HG02870 (cell line): ENCODE results near the gene CALM3.
"Not testable (repeated sequence)": the region's sequence is repeated elsewhere in the genome, so short reads cannot be mapped to it uniquely, and the experiment has no call there.

Experiments
- ATAC-seq: cut with Tn5 transposase; IDR thresholded peaks from one replicate; pipeline ENCODE4 v1.9.1; 2021; ENCODE audit warnings: mild to moderate bottlenecking, moderate library complexity; ENCODE audit not compliant: unreplicated experiment

Gene CALM3

DNA sequence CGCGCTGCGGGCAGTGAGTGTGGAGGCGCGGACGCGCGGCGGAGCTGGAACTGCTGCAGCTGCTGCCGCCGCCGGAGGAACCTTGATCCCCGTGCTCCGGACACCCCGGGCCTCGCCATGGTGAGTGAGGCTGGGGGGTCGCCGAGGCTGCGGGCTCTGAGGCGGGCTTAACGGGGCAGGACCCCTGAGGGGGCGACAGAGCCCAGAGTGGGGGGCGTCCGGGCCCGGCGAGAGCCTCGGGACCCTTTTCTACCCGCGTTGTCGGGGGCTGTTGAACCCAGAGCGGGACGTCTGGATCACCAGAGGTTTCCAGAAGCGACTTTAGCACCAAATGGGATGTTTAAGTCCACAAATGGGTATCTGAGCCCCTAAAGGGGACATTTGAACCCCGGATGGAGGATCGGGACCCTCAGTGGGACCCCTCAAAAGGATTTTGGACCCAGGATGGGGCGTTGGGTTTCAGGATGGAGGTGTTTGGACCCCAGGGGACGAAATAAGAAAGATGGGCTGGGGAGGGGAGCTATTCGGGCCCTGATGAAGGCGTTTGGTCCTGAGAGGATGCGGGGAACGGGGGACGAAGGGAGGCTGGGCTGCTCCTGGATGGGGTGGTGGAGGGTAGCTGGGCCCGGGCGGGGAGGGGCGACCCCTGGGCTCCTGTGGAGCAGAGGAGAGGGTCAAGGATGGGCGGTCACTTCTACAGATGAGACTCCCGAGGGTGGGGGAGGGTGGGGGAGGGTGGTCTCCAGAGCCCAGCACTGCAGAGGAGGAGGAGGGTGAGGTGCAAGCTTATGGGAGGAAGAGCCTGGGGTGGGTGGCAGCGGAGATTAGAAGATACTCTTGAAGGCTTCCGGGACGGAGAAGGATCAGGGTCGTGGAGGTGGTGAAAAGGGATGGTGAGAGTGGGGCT, at the start of gene CALM3:
Gene CALM3 (plus strand): TSS at position 13 of the 907 bp plus-strand sequence. CDS start 105 bp downstream, at position 118.
- ATAC-seq = no peak

DNA sequence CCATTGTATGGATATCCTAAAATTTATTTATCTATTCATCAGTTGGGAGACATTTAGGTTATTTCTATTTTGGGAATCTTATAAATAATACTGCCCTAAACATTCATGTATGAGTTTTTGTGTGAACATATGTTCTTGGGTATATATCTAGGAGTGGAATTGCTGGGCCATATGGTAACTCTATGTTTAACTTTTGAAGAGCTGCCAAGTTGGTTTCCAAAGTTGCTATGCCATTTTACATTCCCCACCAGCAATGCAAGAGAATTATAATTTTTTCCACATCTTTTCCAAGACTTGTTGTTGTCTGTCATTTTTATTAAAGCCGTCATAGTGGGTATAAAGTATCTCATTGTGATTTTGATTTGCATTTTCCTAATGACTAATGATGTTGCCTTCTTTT, 48.2 kb upstream of the CALM3 start:
- ATAC-seq = no peak

DNA sequence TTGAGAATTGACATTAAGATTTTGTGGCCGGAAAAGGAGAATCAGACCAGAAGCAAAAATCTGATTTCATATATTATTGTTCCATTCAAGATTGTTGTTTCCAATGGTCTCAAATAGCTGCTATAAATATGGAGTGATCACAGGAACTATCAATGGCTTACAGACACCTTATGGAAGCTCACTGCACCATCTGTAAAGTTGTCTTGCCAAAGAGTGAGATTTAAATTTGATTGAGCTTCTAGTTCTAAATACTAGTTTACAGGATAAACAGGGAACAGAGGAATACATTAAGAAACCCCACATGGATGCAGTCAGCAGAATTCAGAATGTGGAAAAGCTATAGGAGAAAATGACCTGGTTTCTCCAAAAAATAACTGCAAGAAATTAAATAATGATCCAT, 47.0 kb upstream of the CALM3 start:
- no peak for ATAC-seq

DNA sequence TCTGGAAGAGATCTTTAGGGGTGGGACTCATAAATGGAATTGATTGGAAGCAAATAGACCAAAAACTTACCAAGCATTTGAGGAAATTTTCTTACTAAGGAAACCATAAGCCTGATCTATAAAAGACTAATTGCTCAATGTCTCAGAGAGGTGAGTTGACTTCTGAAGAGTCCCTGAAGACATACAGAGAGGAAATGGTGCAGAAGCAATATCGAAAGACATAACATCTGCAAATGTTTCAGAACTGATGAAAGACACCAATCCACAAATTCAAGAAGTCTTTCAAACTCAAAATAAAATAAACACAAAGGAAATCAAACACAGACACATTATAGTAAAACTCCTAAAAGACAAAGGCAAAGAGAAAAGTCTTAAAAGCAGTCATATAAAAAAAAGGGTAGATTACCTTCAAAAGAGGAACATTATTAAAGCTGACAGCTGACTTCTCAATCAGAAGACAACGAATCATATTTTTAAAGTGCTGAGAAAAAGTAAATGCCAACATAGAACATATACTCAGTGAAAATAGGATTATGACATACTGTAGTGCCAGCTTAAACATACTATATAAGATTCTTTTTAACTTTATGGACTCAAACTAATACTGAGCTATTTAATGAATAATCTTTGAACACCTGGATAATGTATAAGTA, 45.4 kb upstream of the CALM3 start:
- no peak for ATAC-seq

DNA sequence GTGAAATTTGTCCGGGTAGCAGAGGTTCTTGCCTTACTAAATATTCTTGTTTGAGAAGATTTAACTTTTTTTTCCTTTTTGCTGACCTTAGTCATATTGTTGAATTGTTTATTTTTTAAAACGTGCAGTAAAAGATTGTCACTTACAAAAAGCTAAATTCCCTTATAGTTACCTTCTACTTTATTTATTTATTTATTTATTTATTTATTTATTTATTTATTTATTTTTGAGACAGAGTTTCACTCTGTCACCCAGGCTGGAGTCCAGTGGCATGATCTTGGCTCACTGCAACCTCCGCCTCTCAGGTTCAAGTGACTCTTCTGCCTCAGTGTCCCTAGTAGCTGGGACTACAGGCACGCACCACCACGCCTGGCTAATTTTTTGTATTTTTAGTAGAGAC, 44.7 kb upstream of the CALM3 start:
- ATAC-seq = not testable (repeated sequence)

DNA sequence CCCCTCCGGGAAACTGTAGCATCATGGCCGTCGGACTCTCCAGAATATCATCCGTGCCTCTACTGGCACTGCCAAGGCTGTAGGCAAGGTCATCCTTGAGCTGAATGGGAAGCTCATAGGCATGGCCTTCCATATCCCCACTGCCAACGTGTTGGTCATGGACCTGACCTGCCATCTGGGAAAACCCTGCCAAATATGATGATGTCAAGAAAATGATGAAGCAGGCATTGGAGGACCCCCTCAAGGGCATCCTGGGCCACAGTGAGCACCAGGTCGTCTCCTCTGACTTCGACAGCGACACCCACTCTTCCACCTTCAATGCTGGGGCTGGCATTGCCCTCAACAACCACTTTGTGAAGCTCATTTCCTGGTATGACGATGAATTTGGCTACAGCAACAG, 41.9 kb upstream of the CALM3 start:
- no peak for ATAC-seq

DNA sequence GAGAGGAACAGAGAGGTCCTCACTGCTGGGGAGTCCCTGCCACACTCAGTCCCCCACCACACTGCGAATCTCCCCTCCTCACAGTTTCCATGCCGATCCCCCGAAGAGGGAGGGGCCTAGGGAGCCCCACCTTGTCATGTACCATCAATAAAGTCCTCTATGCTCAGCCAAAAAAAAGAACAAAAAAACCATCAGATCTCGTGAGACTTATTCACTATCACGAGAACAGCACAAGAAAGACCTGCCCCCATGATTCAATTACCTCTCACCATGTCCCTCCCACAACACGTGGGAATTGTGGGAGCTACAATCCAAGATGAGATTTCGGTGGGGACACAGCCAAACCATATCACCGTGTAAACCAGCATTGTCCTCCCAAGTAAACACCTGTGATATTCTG, 41.5 kb upstream of the CALM3 start:
- ATAC-seq = not testable (repeated sequence)

DNA sequence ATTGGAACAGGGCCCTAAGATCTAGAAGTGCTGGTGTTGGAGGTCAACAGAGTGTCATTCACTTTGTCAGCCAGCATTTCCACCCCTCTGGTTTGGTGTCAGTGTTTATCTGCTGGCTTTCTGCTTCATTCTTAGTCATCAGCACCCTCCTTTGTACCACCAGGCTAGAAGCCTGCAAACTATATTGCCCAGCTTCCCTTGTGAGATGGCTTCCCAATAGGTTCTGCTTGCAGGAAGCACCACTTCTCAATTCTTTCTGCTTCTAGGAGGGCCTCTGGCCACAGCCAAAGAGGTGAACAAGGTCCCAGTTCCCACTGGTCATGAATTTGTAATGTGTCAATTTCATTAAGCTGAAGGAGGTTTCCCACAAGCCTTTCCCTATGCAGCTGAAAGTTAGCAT, 36.4 kb upstream of the CALM3 start:
- ATAC-seq = no peak

DNA sequence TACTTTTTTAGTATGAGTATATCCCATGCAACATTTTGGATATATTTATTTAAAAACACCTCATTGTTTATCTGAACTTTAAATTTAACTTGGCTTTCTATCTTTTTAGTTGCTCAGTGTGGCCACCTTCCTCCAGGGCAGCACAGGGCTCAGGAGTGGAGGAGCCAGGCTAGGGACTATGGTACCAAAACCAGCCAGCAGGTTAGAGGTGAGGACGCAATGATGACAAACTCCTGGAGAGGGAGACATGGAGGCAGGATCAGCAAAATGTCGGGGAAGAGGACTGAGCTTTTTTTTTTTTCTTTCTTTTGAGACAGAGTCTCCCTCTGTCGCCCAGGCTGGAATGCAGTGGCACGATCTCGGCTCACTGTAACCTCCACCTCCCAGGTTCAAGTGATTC, 29.6 kb upstream of the CALM3 start:
- no peak for ATAC-seq

DNA sequence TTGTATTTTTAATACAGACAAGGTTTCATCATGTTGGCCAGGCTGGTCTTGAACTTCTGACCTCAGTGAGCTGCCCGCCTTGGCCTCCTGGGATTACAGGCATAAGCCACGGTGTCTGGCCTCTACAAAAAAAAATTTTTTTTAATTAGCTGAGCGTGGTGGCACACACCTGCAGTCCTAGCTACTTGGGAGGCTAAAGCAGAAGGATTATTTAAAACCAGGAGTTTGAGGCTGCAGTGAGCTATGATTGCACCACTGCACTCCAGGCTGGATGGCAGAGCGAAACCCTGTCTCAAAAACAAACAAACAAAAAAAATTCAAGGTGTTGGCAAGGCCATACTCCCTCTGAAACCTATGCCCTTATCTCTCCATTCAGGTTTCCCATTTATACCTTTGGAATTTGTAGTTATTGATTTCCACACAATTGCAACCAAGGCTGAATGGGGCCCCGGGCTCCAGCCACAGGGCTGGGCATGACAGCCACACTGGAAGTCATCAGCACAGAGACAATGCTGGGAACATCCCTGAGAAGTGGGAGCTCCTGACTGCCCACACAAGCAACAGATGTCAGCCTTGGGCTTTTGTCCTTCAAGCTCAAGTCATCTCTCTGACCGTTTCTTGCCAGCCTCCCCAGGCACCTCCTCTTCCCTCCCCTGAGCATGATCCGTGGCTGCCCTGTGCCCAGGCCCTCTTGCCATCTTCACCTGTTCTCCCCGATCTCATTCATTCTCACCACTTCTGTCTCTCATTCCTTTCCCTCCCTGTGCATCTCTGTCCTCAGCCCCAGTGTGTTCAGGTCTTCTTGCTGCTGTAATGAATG, 27.2 kb upstream of the CALM3 start:
- ATAC-seq = no peak

DNA sequence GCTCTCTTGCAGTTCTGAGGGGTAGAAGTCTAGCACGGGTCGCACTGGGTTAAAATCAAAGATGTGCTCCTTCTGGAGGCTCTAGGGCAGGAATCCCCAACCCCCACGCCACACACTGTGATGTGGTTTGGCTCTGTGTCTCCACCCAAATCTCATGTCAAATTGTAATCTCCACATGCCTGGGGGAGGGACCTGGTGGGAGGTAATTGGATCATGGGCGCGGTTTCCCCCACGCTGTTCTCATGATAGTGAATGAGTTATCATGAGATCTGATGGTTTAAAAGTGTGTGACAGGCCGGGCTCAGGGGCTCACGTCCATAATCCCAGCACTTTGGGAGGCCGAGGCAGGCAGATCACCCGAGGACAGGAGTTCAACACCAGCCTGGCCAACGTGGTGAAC, 26.6 kb upstream of the CALM3 start:
- no peak for ATAC-seq

DNA sequence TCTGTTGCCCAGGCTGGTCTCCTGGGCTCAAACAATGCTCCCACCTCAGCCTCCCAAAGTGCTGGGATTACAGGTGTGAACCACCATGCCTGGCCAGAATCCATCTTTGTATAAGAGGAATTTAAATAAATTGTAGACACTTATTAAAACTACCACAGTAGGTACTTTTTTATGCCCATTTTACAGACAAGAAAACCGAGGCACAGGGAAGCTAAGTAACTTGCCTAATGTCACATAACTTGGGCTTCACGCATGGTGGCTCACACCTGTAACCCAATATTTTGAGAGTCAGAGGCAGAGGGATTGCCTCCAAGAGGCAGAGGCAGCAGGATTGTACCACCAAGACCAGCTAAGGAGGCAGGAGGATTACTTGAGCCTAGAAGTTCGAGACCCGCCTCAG, 22.7 kb upstream of the CALM3 start:
- no peak for ATAC-seq

DNA sequence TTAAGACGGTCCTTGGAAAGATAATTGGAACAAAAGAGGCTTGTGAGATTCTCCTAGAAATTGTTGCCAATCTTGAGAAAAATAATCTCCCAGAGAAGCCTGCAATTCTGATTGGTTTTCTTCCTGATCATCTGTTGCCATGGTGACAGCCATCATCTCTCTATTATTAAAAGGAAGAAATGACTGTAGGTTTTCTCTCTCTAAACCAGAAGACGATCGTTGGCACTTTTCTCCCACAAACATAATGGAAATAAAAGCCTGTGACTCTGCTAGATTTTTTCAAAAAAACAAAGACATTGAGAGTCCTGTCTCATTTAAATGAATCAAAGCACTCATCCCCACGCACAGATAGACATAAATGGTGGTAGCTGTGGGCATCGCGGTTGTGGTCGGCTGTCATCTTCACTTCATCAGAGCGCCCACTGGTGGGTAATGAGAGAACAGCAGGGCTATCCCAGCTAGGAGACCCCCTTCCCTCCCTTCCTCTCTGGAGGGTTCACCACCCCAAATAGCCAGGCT, 21.7 kb upstream of the CALM3 start:
- ATAC-seq = no peak

DNA sequence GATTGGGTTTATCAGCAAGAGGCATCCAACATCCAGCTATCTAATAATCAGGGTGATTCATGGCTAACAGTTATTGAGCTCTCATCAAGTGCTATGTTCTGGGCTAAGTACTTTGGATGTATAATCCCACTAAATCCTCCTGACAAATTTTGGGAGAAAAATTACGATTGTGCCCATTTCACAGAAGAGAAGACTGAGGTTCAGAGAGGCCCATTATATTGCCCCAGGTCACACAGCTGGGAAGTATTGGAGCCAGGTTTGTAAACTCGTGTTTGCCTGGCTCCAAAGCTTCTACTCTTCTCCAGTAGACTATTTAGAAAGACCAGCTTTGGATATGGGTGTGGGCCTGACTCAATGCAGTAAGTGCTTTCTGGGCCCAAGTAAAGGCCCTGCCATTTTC, 20.9 kb upstream of the CALM3 start:
- ATAC-seq = no peak

DNA sequence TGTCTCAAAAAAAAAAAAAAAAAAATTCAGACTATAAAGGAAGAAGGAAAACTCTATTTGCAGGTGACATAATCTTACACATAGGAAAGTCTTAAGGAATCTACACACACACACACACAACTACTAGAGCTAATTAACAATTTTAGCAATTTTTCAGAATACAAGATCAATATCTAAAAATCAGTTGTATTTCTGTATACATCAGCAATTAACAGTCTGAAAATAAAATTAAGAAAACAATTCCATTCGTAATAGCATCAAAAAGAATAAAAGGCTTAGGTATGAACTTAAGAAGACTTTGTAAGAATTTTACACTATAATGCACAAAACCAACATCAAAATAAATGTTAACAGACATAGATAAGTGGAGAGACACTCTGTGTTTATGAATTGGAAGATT, 15.6 kb upstream of the CALM3 start:
- ATAC-seq = no peak

DNA sequence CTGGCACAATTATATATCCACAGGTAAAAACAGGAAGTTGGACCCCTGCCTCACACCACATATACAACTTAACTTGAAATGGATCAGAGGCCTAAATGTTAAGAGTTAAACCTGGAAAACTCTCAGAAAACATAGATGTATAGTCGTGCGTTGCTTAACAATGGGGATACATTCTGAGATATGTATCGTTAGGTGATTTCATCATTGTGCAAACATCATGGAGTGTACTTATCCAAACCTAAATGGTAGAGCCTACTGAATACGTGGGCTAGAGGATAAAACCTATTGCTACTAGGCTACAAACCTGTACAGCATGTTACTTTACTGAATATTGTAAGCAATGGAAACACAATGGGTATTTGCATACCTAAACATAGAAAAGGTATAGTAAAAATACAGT, 14.8 kb upstream of the CALM3 start:
- ATAC-seq = no peak

DNA sequence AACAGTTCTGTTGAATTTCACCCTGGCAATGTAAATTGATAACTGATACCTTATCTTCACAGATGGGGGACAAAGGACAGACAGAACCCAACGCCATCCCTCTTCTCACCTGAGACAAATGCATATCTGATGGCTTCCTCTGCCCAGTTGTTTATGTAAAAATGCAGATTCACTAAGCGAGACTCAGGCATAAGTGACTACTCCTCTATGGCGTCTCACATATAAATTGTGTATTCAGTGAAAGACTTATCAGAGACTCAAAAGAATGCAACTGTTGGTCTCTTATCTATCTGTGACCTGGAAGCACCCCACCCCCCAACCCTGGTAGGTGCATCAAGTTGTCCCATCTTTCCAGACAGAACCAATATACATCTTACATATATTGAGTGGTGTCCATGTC, 13.3 kb upstream of the CALM3 start:
- no peak for ATAC-seq

DNA sequence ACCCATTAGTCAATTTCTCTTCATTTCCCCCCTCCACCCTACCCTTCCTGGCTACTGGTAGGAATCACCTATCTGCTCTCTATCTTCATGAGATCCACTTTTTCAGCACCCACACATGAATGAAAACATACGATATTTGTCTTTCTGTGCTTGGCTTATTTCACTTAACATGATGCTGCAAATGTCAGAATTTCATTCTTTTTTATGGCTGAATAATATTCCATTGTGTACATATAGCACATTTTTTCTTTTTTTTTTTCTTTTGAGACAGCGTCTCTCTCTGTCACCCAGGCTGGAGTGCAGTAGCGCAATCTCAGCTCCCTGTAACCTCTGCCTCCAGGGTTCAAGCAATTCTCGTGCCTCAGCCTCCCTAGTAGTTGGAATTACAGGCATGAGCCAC, 9.9 kb upstream of the CALM3 start:
- no peak for ATAC-seq

DNA sequence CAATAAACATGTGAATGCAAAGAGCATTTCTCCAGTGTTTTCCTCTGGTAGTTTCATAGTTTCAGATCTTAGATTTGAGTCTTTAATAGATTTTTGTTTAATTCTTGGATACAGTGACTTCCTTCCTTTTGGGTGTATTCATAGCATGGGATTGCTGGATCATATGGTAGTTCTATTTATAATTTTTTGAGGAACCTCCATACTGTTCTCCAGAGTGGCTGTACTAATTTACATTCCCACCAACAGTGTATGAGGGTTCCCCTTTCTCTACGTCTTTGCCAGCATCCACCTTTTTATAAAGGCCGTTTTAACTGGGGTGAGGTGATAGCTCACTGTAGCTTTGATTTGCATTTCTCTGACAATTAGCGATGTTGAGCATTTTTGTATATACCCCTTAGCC, 9.3 kb upstream of the CALM3 start:
- ATAC-seq = no peak

DNA sequence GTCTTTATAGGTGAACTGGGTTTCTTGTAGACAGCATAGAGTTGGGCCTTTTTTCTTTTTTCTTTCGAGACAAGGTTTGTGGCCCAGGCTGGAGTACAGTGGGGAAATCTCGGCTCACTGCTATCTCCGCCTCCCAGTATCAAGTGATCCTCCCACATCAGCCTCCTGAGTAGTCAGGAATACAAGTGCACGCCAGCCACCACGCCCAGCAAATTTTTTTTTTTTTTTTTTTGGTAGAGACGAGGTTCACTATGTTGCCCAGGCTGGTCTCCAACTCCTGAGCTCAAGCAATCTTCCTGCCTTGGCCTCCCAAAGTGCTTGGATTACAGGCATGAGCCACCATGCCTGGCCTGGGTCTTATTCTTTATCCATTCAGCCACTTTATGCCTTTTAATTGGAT, 5.1 kb upstream of the CALM3 start:
- ATAC-seq = no peak

DNA sequence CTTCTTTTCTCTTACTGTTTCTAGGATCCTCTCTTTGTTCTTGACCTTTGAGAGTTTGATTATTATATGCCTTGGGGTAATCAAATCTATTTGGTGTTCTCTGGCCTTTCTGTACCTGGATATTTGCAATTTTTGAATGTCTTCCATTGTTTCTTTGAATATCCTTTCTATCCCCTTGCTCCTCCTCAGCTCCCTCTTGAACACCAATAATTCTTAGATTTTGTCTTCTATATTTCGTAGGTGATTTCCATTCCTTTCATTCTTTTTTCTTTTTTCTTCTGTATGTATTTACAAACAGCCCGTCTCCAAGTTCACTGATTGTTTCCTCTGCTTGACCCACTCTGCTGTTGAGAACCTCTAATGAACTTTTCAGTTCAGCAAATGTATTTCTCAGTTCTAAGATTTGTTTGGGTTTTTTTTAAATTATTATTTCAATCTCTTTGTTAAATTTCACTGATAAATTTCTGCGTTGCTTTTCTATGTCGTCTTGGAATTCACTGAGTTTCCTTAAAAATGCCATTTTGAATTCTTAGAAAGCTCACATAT, 2.7 kb upstream of the CALM3 start:
- ATAC-seq = no peak
